DMS153 treated with DMSO at 0.1 percent for 48 hours (cell line): ENCODE measurements around the gene ALDH1A2.
"Not testable (repeated sequence)": the region's sequence is repeated elsewhere in the genome, so short reads cannot be mapped to it uniquely, and the experiment has no call there.

Experiments used
- DNase-seq: peaks from one replicate; lab custom pipeline; 2025; ENCODE audit not compliant: unreplicated experiment; lab: John Stamatoyannopoulos, UW

Gene ALDH1A2

DNA sequence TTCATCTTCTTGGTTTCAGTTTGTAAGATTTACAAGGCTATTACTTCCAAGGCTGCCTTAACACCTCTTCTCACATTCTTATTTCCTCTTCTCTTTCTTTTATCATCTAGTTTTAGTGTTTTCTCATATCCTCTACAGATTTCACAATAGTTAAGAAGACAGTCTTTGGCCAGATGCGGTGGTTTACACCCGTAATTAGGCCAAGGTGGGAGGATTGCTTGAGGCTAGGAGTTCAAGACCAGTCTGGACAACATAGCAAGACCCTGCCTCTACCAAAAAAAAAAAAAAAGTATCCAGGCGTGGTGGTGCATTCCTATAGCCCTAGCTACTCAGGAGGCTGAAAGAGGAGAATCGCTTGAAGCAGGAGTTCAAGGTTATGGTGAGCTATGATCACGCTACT is 3.5 kb upstream of the ALDH1A2 start:
- no peak for DNase-seq

DNA sequence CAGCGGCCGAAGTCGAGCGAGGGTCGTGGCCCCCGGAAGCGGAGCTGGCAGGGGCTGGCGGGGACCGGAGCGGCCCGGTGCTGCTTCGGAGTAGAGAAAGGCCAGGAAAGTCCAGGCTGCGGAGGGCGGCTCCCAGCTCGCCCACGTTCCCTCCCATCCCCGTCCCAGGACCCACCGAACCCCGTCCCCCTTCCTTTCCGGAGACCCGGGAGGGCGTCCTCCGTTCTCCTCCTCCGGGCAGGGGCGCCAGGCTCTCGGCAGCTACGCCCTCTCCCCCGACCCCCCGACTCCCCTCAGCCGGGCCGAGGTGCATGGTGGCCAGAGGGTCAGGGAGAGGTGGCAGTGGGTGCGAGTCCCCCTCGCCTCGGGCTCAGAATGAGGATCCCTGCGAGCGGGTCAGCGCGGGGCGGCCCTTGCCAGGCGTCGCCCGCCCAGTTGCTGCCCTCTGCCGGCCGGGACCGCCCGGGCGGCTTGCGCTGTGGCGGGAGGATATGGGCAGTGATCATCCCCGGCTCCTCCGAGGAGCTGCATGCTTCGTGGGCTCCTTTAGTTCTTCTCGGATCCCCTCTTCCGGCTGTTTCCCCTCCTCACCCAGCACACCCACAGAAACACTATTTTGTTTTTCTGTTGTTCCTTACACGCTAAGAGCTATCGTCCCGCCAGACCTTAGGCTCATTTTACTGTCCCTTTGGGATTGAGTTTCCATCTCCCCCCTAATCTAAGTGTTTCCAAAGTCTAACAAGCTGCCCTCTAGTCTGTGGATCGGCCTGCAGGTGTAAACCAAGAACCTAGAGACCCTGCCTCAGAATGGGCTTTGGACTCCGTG is 744 bp upstream of the ALDH1A2 start:
- DNase-seq: no peak

DNA sequence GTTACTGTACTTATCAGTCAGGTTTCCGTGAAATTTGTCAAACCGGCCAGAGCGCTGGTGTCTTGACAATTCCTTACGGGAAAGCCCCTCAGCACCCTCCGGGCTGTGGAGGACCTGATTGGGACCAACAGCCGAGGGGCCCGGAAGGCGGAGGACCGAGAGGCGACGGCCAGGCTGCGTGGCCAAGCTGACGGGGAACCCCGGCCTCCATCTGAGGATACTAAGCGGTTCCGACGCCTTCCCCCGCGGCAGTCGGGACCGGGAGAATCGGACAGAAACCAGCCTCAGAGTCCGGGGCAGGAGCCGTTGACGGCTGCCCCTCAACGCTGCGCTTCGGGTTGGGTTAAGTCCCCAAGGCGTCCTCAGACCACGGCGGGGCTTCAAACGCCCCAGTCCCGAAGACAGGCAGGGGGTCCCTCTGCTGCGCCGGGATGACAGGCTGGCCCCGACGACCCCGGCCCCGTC is 499 bp downstream of the ALDH1A2 start:
- no peak for DNase-seq

DNA sequence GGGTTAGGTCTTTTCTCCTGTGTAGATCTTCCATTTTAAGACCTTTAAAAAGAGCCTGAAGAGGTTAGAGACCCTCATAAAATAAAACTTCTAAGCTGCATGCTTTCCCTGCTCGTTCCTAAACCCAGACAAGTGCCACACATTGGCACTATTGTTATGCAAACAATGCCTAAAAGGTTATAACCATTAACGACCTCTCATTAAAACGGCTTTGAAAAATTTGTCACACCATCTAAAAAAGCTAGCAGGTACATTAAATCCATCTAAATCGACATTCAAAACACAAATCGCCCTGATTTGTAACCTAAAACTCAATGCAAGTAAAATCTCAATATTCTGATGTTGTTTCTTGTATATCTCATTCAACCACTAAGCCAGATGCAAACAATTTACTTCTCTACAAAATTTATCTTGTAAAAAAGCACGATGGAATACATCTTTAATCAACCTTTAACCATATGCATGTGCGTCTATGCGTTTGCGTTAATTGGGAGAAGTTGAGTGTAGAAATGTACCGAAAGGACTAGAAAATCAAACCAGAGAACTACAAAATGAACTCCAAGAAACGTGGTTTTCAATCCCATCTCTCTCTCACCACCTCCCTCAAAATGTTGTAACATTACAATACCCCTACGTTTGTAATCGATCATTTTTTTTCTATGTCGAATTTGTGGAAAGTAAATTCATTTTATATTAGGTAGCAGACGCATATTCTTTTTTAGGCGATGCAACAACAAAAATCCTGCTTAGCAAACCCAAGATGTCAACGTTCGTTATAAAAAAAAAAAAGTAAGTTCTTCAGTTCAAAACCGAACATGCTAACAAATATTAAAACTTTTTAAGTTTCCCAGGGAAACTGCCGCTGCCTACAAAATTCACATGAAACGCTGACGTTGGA is 1.2 kb downstream of the ALDH1A2 start:
- DNase-seq: no peak

DNA sequence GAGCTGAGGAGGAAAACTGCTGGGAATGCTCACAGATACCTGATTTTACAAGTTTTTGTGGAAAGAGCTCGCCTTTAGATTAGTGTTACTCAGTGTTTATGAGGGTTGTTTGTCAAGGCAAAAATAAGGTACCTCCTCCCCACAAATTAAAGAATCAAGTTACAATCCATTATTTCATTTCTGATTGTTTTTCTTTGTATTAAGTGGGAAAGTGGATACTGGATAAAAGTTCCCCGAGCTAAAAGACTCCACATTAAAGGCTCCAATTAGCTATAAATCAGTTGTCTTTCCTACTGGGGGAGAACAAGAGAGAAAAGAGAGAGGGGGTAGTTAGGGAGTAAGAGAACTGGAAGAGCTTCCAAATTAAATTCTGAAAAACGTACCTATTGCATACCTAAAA is 1.9 kb downstream of the ALDH1A2 start:
- DNase-seq: no peak

DNA sequence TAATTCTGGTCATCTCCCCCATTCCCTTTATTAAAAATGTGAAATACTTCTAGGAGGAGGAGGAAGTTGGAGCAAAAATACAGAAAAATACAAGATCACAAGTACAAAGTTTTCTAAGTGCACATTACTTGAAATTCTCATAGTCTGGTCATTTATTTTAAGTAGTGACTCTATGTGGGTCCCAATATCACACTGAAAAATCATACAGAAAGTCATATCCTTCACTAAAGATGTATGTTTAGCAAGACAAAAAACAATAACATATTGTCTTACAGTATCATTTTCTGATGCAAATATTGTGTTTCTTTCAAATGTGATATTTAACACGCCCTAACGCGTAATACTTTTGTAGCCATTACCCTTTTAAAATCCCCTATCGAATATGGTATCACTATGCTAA is 2.5 kb downstream of the ALDH1A2 start:
- no peak for DNase-seq

DNA sequence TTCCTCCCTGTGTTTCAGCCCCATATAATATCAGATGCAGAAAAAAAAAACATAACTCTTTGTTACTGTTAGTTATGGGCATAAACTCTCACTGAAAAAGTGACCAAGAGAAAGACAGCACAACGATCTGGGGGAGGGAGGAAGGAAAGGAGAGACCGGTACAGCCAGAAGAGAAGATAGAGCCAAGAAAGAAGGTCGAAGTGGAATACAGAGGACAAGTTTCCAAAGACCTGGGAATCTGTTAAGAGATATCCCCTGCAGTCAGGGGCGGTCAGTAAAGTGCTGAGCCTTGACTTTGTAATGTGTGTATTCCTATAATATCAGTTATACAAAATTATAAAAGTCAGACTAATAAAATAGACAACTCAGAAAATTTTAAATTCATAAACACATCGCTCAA is 3.3 kb downstream of the ALDH1A2 start:
- DNase-seq: no peak

DNA sequence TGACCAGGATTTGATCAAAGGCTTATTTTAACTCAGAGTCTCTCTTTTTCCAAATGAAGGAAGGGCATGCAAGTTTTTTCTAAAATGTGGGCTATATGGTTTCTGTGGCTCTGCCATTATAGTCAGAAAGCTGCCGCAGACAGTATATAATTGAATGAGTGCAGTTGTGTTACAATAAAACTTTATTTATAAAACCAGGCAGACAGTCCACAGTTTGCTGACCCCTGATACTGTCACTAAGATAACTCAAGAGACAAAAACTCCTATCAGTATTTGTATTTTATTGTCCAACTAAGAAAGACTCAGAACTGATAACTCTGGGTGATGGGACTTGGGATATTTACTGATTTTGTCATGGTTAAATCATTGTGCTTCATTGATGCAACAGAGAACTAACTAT is 4.9 kb downstream of the ALDH1A2 start:
- no peak for DNase-seq

DNA sequence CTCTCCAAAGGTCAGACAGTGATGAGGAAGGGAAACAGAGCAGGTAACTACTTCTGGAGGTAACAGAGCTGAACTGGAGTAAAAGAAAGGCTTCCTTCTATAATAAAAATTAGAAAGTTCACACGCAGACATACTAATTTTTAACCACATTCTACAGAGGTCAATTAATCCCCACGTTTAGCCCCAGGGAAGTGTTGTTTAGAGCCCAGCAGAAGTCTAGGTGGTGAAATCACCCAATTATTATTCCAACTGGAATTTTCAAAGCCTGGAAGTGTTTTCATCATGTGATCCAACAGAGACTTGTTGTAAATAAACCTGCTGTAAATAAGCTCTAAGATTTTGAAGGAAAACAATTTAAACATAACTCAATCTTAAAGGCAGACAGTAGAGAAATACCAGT is 6.8 kb downstream of the ALDH1A2 start:
- no peak for DNase-seq

DNA sequence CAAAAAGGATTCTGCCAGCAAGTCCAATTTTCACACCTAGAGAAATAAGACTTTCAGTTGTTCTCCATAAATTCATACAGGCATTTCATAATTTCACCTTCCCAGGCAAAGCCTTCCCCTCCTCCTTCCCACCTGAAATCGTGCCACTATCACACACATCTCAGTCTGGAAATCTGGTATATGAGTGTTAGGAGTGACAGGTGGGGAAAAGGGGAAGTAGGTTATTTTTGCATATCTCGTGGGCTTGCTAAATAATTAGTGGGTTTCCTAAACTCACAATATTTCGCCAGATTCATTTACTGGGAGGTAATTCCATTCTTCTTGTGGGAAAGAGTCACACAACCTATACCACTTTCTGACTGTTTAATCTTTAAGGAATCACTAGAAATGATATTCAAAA is 7.4 kb downstream of the ALDH1A2 start:
- no peak for DNase-seq

DNA sequence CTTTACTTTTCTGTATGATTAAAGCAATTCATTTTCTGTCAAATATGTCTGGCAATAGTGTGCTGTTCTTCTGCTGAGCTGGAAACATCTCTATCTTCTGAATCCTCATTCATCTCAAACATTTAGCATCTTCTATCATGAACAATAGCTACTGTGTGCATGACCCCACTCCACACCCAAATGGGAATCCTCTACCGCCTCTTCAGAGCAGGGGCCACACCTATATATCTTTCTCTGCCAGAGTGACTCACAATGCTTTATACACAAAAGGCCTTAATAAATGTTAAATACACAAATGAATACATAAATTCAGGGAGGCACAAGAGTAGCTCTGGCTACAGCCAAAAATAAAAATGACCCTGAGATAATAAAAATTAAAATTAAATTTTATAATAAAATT is 8.0 kb downstream of the ALDH1A2 start:
- no peak for DNase-seq

DNA sequence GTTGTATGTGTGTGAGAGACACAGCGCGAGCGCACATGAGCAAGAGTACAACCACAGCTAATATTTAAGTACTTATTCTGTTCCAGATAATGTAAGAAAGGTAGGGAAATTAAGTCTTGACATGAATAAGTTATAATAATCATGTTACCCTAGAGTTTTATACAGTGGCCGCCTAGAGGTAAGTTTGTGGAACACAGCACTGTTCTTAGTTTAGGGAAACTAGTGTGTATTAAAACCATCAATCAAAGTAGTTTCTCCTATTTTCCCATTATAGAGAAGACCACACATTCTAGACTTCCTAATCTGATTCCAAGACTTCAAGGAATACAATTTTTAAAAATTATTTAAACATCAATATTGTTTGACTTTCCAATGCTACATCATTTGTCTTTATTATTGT is 9.5 kb downstream of the ALDH1A2 start:
- no peak for DNase-seq

DNA sequence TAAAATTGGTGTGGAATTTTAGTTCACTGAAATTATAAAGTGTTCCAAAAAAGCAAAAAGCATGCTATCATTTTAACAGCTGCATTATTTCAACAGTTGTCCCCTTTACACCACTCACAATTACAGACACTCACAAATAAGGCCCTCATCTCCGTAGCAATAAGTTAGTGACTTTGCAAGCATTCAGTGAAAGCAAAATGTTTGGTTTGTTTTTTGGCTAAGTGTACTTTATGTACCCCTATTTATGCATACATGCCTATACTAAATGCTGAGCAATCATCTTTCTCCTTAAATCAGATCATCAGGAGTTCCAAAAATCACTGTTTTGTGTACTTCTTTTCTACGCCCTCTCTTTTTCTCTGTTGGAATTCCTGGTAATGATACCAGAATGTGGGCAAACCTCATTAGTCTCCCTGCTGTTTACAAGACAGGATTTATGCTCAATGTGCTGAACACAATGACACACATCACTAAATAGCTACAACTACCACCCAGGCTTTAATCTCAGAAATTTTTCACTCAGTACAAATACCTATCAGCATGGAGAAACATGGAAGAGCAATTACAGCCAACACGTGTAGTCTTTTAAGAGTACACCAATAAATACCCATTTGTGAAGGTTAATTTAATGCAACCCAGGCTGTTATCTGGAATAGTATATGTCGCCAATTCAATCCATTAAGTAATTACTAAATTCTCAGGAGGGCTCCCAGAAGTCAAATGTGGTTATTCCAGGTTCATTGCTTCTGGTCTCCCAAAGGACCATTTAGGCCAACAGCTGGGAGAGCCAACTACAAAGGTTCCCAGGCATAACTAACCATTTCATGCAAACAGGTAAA is 12.0 kb downstream of the ALDH1A2 start:
- no peak for DNase-seq

DNA sequence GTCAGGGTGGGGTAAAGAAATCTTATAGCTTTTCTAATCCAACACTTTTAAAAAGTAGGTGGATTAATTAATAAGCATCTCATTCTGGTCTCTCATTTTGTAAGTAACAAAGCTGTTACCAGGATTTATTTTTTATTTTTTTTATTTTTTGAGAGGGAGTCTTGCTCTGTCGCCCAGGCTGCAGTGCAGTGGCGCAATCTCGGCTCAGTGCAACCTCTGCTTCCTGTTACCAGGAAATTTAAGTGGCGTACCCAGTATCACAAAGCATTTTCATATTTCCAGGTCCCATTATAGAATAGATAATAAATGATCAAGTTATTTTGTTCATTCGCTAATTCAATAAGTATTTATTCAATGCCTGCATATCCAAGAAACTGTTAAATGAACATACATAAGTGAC is 13.2 kb downstream of the ALDH1A2 start:
- no peak for DNase-seq

DNA sequence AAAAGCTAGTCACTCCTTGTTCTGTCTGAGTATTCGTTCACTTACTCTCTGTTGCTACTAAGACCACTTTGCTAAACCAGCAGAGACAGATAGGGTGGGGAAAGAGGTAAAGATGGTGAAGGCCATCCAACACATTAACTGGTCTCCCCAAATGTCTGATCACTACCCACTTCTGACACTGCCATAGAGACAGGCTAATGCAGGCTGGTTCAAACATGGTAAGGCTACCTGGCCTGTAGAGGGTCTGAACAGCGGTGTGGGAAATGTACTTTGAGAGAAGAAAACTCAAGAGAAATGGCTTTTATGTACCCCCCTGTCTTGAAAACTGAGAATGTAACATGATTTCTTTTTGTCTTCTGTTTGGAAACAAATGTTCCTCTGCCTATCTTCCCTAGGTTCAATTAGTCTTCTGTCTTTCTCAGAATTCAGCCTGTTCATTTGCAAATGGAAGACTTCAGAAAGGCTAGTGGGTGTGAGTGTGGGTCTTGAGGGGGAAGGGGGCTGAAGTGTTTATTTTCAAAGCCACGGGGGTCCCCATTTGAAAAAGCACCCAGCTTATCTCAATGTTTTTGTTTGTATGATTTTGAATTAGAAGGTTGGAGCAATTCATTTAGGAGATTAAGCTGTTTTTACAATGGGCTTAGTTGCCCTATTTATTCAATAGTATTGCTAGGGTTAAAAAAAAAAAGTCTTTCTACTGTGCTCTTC is 15.8 kb downstream of the ALDH1A2 start:
- no peak for DNase-seq

DNA sequence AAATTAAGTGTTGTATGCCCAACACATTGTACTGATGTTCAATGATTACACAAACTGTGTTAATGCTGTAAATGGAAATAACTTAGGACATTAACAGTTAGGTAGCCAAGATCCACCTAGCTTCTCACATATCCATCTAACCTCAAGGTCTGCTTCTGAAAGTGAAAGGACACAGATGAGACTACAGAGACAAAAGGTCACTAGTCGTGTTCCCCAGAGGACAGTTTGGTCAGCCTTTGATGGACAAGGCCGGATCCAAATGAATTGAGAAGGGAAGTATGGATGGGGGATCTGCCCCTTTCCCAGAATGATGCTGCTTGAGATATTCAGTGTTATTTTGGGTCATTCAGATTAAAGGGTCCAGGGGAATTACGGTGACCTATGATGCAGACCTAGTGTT is 17.2 kb downstream of the ALDH1A2 start:
- no peak for DNase-seq

DNA sequence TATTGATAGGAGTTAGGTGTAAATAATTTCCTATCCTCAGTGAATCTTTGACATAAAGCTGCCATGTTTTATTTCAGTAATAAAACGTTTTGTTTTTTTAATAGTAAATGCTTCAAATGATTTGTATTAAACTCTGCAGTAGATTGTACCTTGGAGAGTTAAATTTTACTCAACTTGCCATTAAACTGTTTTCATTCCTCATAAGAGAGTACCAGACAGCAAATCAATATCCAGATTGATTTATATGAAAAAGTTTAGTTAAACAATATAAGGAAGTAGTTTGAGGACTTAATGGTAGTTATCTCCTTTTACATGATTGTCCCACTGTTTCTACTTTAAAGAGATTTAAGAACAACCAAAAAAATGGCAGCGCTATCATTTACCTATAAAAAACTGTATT is 18.4 kb downstream of the ALDH1A2 start:
- no peak for DNase-seq

DNA sequence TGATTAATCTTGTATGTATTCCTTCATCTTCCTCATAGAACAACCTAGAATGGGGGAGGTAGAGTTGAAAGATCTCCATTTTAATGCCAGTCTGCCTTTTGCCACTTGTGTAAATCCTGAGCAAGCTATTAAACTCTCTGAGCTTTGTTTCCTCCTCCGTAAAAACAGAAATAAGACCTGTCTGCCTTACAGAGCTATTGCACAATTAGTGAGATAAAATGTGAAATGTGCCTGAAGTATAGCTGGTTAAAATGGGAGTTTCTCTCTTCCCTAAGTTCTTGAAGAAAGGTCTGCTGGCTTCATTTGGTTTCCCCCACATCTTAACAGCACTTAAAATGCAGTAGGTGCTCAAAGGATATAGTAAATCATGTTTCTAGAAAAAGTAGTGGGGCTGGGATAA is 19.0 kb downstream of the ALDH1A2 start:
- DNase-seq: no peak

DNA sequence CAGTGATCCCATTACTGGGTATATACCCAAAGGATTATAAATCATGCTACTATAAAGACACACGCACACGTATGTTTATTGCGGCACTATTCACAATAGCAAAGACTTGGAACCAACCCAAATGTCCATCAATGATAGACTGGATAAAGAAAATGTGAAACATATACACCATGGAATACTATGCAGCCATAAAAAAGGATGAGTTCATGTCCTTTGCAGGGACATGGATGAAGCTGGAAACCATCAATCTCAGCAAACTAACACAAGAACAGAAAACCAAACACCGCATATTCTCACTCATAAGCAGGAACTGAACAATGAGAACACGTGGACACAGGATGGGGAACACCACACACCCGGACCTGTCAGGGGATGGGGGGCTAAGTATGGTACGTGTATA is 20.1 kb downstream of the ALDH1A2 start:
- DNase-seq: not testable (repeated sequence)

DNA sequence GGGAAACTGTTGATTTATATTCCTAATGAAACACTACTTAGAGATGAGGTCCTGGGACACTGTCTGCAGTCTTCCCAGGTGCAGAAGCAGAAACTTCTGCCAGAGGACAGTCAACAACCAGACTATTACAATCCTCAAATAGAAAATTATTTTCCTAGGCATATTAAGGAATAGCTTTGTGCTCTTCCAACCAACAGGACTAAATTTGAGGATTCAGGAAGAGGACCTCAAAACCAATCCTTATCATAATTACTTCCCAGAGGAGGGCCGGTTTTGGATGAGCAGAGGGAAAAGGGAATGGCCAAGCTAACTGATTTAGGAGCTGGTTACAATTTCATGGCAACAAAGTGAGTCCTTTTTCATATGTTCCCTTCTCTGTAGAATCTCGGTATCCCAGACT is 21.0 kb downstream of the ALDH1A2 start:
- no peak for DNase-seq
